ENCODE results near the gene RSAD1. TPM values are rescaled to one million over a fixed set of nuclear protein-coding genes. Genes with fewer than 3 reads are reported as not detected.

RSAD1 gene
- 34.4 and 40.7 TPM in 2 replicates for total RNA-seq
- long read RNA-seq, partial matches to known transcripts: 5 of 9 reads
- long read RNA-seq, other reads (novel, unspliced or antisense): 4 of 9 reads

DNA sequence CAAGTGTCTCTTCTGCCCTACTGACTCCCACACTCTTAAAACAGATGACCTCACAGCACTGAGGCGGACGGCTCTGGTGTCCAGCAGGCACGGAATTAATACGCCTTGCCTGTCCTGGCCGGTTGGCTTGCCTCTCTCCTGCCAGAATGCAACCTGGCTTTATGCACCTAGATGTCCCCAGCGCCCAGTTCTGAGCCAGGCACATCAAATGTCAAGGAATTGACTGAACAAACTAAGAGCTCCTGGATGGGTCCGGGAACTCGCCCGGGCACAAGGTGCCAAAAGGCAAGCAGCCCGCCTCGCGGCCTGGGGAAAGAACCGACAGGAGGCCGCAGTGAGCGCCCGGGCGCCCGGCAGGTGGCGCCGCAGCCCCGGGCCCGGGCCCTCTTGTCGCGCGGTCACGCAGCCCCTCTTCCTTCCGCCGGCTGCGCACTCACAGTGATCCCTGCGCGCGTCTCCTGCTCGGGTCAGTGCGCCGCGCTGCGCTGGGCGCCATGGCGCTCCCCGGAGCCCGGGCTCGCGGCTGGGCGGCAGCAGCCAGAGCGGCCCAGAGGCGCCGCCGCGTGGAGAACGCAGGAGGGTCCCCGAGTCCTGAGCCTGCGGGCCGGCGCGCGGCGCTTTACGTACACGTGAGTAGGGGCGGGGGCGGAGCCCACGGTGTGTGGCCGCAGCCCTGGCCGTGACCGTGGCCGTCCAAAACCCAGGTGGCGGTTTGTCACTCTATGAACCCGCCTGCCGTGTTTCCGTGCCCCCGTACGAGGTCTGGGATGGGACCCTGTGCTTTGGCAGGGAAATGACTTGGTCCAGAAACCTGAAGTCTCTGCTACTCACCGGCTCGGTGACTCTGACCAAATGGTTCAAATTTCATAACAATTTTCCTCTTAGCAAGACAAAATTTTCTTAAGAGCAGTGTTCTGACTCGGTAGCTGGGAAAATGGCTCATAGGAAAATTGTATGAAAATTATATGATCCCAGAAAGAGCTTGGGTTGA is at the start of gene RSAD1:
Gene RSAD1 (plus strand): TSS at position 470 of the 991 bp plus-strand sequence. CDS start 25 bp downstream, at position 495.
- peaks cover 8% of the 10 kb centered on the region for H3K36me3 Mint-ChIP-seq (ENCODE audit: insufficient read depth)
- peak; percentile 87 for DNase-seq (ENCODE audit: low spot score, unreplicated experiment)
- peaks cover 11% of the 10 kb centered on the region for H3K4me1 Mint-ChIP-seq (ENCODE audit: low read depth)
- peak within 1 kb of the TSS; percentile 97 for H3K27ac Mint-ChIP-seq
- peak within 1 kb of the TSS; percentile 79 for H3K4me3 Mint-ChIP-seq (ENCODE audit: low read depth)
- H3K27me3 Mint-ChIP-seq: peaks cover 8% of the 10 kb centered on the region
- H3K9me3 Mint-ChIP-seq (ENCODE audit: low read depth): no peaks in the 10 kb centered on the region
- TF ChIP-seq, protein P1, sequence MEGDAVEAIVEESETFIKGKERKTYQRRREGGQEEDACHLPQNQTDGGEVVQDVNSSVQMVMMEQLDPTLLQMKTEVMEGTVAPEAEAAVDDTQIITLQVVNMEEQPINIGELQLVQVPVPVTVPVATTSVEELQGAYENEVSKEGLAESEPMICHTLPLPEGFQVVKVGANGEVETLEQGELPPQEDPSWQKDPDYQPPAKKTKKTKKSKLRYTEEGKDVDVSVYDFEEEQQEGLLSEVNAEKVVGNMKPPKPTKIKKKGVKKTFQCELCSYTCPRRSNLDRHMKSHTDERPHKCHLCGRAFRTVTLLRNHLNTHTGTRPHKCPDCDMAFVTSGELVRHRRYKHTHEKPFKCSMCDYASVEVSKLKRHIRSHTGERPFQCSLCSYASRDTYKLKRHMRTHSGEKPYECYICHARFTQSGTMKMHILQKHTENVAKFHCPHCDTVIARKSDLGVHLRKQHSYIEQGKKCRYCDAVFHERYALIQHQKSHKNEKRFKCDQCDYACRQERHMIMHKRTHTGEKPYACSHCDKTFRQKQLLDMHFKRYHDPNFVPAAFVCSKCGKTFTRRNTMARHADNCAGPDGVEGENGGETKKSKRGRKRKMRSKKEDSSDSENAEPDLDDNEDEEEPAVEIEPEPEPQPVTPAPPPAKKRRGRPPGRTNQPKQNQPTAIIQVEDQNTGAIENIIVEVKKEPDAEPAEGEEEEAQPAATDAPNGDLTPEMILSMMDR (IDR thresholded peaks at IDR 0.05; ENCODE audit: unreplicated experiment): peak; percentile 93

DNA sequence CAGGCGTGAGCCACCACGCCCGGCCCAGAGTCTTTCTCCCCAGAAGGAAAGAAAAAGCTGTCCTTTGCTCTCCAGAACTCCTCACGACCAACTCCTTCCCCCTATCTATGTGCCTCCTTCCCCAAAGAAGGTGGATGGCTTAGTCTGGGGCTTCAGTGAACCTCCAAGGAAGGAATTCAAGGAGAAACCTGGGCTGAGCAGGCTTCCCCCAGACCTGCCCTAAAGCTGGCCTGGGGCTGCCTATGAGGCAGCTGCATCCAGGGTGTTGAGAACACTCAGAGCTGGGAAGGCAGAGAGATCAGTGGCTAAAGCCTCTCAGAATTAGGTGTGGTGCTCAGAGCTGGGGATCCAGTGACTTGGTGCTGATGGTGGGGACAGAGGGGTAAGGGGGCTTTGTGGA is 48.9 kb upstream of the RSAD1 start:
- H3K9me3 Mint-ChIP-seq (ENCODE audit: low read depth): no peaks in the 10 kb centered on the region
- peaks cover 42% of the 10 kb centered on the region for H3K4me1 Mint-ChIP-seq (ENCODE audit: low read depth)

DNA sequence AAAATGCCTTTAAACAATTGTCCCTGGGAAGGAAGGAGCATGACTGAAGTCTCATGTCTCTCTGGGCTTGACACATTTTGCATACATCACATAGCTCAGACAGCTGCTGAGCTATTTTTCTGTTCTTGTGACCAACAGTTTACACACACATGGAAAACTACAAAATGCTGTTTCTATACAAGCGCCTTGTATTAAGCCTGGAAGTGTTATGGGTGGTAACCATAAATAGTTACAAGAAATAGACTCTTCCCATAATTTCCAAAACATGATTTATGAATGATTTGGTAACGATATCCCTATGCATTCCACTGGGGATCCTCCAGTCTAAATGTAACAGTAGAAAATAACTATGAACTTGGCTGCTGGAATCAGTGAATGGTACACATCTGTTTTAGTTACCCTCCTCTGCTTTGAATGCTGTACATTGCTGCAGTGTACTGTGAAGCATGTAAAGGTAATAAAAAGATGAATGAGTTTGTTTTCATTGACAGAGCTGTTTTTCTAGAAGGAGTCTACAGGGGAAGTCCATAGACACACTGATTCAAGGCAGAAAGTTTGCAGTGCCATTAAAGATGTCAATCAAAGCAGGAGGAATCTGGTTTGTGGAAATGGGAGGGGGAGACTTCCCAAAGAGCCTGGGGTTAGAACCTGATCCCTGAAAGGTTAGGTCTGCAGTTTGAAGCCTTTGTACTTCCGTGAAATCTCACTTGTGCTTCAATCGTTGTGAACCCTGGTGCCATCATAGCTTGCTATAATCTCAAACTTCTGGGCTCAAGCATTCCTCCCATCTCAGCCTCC is 47.6 kb upstream of the RSAD1 start:
- peak overlapping the region; percentile 54 for H3K27ac Mint-ChIP-seq
- H3K4me3 Mint-ChIP-seq (ENCODE audit: low read depth): no peak overlapping the region
- peaks cover 1% of the 10 kb centered on the region for H3K36me3 Mint-ChIP-seq (ENCODE audit: insufficient read depth)
- TF ChIP-seq, protein P1 (IDR thresholded peaks at IDR 0.05; ENCODE audit: unreplicated experiment): no peak
- peaks cover 39% of the 10 kb centered on the region for H3K4me1 Mint-ChIP-seq (ENCODE audit: low read depth)
- no peaks in the 10 kb centered on the region for H3K9me3 Mint-ChIP-seq (ENCODE audit: low read depth)
- no peak for DNase-seq (ENCODE audit: low spot score, unreplicated experiment)
- H3K27me3 Mint-ChIP-seq: no peaks in the 10 kb centered on the region

More for the DNA sequence above, 48.9 kb upstream of the RSAD1 start:
- Mint-ChIP-seq H3K4me3 (ENCODE audit: low read depth) (no peak overlapping the region), H3K27ac (no peak overlapping the region), H3K27me3 (no peaks in the 10 kb centered on the region), H3K36me3 (ENCODE audit: insufficient read depth) (peaks cover 1% of the 10 kb centered on the region)
- no peak for DNase-seq (ENCODE audit: low spot score, unreplicated experiment)
- TF ChIP-seq, protein P1 (IDR thresholded peaks at IDR 0.05; ENCODE audit: unreplicated experiment): no peak

DNA sequence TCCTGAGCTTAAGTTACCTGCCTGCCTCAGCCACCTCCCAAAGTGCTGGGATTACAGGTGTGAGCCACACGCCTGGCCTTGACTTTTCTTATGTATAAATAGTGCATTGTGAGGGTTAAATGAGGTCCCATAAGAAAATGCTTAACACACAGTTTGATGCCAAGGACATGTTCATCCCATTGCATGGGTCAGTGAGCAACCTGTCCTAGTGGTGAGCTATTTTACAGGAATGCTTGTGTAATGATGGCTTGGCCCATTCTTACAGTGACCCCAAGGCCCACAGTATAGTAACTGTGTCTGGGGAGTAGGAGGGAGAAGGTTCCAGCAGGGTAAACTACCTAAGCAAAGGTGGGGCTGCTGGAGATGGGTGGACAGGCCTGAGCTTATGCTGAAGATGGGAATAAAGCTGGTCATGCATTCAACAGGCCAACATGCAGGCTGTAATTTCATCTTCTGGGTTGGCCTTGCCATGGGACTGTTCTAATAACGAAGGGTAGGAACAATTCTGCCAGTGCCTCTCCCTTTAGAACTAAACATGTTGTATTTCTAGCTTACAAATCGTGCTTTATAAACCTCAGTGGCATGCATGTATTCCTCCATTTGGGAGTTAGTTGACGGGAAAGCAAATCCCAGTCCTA is 46.4 kb upstream of the RSAD1 start:
- Mint-ChIP-seq H3K27me3 (no peaks in the 10 kb centered on the region), H3K4me3 (ENCODE audit: low read depth) (no peak overlapping the region), H3K9me3 (ENCODE audit: low read depth) (no peaks in the 10 kb centered on the region), H3K4me1 (ENCODE audit: low read depth) (peaks cover 33% of the 10 kb centered on the region), H3K27ac (no peak overlapping the region), H3K36me3 (ENCODE audit: insufficient read depth) (peaks cover 3% of the 10 kb centered on the region)
- no peak for DNase-seq (ENCODE audit: low spot score, unreplicated experiment)
- TF ChIP-seq, protein P1 (IDR thresholded peaks at IDR 0.05; ENCODE audit: unreplicated experiment): no peak

Data from progenitor cell of endocrine pancreas (in vitro differentiated cells).